Measurements from ENCODE around the gene GTF2F2.

- TF ChIP-seq EP300 (IDR thresholded peaks at IDR 0.05) (no peak), CTCF (IDR thresholded peaks at IDR 0.05) (no peak)
Measured at GRCh38 chr13:45195421-45195820, 75.1 kb downstream of the GTF2F2 start.

Measured in stomach (tissue), 4 donors.